CD4-positive, alpha-beta T cell treated with Interleukin-6 at 100 ng/mL for 8 hours (primary cell): ENCODE results near the gene MAGI2.

Source experiments
- DNase-seq: peaks from one replicate; pipeline ENCODE4 v3.0.0-alpha.2; 2020; ENCODE audit warnings: mixed read lengths, low spot score

Gene MAGI2

GRCh38 chr7:78487464-78487863 lies 966.0 kb downstream of the MAGI2 start:
- no peak for DNase-seq

GRCh38 chr7:78479348-78479747 lies 974.1 kb downstream of the MAGI2 start:
- DNase-seq: no peak

DNA sequence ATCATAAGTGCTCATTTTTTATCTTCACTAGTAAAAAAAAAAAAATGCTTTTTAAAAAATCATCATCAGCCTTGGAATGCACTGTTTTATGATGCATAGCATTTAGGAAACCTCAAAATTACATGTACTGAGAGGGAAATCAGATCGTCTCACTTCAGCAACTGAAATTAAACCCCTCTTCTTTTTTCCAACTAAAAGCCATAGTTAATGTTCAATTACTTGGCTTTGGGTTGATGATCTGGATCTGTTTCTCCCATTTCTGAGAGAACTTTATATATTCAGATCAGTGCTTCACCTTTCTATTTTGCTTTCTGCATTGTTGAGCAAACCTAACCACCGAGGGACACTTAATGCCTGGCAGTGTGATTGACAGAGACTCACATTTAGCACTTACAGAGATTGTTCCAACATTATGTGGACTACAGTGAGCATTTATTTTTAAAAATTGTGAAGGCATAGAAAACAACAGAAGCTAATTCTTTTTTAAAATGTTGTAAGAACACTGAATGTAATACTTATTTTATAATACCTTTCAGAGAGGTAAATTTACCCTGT lies 976.5 kb downstream of the MAGI2 start:
- no peak for DNase-seq

DNA sequence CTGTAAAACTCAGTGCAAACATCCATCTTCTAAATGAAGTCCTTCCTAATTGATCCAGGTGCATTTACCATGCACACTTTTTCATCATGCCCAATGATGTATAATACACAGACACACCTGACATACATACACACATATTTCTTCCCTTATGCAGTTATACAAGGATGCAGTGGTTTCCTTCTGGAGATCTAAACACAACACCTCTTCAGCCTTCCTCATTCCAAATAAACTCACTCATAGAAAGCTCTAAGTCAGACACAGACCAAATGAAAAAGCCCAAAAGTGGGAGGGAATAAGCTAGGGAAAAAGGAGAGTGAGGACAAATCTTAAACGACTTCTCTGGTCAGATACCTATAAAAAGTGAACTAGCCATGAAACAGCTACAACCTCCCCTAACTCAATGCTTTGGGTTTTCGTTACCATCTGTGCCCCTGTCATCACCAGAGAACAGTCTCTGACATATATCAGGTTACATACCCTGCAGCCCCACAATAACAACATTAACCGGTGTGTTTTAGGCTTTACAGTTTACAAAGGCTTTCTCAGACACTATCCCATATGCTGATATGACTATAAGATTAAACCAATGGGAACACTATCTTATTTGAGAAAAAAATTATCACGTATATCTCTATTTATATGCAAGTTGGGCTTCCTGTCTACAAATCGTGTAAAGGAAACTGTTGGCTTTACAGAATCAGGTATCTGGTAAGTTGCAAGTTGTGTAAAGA lies 979.7 kb downstream of the MAGI2 start:
- no peak for DNase-seq

DNA sequence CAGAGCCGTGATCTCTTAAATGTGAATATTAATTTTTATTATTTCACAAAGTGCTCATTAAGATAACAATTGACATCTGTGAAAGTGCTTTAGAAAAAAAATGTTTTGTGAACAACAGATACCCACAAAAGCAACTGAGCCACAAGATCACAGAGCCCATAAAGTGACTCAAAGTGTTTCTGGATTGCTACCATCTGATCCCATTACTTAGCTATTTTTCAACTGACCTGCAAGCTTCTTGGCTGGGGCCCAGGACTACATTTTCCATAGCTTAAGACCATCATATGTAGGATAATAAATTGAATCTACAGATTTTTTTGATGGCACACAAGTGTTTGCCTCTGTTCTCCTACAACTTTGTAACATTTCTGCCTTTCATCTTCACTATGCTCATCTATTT lies 980.4 kb downstream of the MAGI2 start:
- no peak for DNase-seq

DNA sequence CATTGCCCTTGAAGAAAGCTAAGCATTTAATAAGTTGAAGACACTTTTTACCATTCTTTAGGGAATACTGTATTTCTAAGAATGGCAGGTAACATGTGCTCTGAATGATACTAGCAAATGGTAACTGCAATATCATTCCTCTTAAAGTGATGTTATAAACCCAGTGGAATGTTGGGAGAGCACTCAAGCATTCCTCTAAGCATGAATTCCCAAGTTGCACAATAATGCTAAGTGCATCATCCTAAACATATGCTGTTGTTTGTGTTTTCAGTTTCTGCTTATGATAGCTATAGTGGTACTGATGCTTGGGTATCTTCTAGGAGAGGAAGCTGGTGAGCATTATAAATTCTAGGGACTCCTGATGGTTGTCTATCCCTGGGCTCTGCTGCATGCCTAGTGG lies 980.9 kb downstream of the MAGI2 start:
- DNase-seq: no peak

DNA sequence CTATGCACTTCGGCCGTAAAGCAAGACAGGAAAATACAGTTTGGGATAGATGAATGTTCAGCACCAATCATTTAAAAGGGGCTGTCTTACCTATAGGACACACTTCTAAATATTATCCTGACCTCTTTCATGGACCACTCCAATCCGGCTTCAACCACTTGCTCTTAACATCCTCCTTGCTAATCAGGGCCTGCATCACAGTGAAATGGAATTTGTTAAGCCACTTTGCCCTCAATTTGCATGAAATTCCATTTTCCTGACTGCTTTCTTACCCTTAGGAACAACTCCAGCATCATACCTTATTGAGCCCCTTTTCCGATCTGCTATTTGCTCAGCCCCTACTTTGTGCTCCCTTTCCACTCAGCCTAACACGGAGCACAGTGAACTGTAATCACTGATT lies 987.6 kb downstream of the MAGI2 start:
- no peak for DNase-seq

GRCh38 chr7:78463039-78463438 lies 990.4 kb downstream of the MAGI2 start:
- no peak for DNase-seq

- DNase-seq: no peak
Measured at GRCh38 chr7:78450706-78451105, 1002.8 kb downstream of the MAGI2 start.

GRCh38 chr7:78448911-78449310 lies 1004.6 kb downstream of the MAGI2 start:
- DNase-seq: no peak

DNA sequence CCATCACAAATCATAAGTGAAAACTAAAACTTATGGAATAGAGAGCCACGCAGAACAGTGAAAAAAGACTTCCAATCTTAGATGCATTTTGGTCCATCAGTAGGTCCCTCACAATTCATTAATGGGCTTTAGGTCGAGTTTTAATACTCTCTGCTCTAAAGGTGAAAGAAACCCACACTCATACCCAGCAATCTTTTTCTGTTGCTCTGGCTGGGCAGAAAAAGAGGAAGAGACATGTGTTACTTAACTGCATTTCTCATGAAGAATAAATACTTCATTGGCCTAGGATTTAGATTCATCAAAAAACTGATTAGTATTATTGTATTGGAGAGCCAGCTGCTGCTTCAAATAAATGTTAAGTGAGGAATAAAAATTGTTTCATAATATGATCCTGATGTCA lies 1009.2 kb downstream of the MAGI2 start:
- no peak for DNase-seq

DNA sequence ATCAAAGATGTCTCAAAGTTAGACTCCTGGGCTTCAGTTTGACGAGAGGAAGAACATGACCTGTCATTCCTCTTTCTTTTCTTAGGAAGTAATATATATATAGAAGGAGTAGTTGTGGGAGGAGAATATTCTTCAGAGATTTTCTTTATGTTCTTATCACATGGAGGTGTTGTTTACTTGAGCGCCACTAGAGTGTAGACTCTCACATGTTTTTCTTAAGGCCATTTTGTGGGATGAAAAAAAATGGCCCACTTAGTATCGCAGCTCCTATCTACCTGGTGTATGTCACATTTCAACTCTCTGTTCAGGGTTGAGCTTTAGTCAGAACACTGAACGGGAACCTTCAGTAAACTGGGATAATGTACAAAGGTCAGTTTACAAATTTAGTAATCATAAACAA lies 1009.7 kb downstream of the MAGI2 start:
- no peak for DNase-seq

DNA sequence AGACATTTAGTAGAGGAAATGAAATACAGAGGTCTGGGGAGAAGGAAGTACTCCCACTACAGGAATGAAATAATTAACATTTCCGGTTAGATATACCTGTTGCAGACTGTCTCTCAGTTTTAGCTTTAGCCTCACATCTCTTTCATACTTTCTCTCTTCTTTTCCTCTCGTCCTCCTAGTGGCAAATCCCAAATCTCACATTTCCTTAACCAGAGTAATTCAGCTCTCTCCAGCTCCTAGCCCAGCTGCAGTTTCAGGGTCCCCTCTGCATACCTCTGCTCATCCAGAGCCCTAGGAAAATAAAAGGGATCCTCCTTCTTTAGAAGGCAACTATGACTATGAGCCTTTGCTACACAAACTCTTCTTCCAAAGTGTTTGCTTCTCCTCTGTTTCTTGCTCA lies 1011.7 kb downstream of the MAGI2 start:
- DNase-seq: no peak

DNA sequence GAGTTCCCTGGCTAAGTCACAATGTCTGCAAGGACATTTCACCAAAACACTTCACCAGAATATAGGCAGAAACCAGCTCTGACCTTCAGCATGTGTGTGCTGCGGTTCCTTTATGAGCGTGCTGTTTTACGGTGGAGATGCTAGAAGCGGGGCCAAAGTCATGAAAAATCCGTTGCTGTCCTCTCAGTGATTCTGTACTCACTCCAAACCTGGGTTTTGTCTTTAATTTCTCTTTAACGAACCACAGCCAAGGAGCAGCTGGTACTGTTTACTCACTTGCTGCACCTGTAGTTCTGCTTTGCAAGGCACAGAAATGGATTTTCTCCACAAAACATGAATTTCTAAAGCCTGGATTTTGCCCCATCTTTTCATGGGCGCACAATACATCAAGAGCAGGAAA lies 1015.0 kb downstream of the MAGI2 start:
- no peak for DNase-seq

DNA sequence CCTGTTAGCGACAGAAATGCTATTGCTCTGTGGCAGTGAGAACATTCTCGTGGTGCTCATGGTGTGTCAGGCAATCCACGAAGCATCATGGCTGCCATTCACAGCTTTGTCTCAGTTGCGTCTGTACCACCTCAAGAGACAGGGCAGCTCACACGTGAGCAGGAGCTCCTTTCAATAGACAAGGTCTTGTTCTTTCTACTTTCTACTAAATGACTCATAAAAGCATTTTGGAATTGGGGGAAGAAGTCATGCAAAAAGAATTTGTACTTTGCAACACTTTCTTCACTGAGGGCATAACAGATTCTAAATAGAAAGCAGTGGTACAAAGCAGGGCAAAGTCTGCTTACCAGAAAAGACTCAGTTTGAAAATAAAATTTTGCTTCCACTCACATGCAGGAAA lies 1016.3 kb downstream of the MAGI2 start:
- no peak for DNase-seq

GRCh38 chr7:78435355-78435754 lies 1018.1 kb downstream of the MAGI2 start:
- no peak for DNase-seq

DNA sequence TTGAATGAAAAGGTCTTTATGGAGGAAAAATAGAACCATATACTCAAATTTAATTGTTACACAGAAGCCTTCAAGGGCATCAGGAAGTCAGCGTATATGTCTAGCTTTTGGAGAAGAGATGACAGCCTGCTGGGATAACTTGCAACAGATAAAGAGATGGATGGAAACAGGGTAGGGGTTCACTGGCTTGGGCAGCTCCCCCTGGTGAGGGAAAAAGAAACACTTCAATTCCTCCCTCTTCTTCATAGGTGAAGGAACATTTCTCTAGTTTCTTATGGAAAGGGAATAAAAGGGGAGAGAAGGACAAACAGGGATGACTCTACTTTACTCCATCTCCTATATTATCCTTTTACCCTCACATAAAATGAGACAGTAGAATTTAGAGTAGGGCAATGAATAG lies 1019.2 kb downstream of the MAGI2 start:
- DNase-seq: no peak

- no peak for DNase-seq
Measured at GRCh38 chr7:78433421-78433820, 1020.0 kb downstream of the MAGI2 start.

DNA sequence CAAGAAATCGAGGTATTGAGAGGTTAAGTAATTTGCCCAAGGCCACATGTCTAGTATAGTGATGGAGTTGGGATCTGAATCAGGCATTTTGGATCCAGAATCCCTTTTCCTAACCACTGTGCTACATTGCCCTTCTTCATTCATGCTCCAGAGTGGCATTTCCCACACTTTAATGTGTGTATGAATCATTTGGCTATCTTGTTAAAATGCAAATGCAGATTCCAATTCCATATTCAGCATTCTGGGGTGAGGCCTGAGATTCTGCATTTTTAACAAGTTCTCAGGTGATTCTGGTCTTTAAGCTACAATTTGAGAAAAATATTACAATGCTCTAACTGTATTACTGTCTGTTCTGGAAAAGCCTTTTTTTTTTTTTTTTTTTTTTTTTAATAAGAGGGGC lies 1023.6 kb downstream of the MAGI2 start:
- DNase-seq: no peak

GRCh38 chr7:78427209-78427608 lies 1026.3 kb downstream of the MAGI2 start:
- DNase-seq: no peak

- DNase-seq: no peak
Measured at GRCh38 chr7:78420001-78420400, 1033.5 kb downstream of the MAGI2 start.

GRCh38 chr7:78417180-78417853 lies 1036.2 kb downstream of the MAGI2 start:
- no peak for DNase-seq

- no peak for DNase-seq
Measured at GRCh38 chr7:78413568-78413967, 1039.9 kb downstream of the MAGI2 start.
